ENCODE measurements around the gene SASH1. TPM values are rescaled to one million over a fixed set of nuclear protein-coding genes. Genes with fewer than 3 reads are reported as not detected.

Gene SASH1
- total and polyA plus RNA-seq, 2 experiments from 2014 or later = 69.1 to 99.0 TPM

GRCh38 chr6:148501178-148501590 is 158.5 kb downstream of the SASH1 start:
- 0 to 1% methylated on average over 5 of the region's 5 CpGs for WGBS, 2 experiments (ENCODE audit: low coverage in 1 of 2, low lambda C conversion rate in 2 of 2, missing lambda C conversion rate in 2 of 2)
- peak overlapping the region; percentile 87 for H3K9ac ChIP-seq
- DNase-seq = peak; percentile 99

GRCh38 chr6:148502083-148502772 is 159.6 kb downstream of the SASH1 start:
- TF ChIP-seq EZH2 (IDR thresholded peaks at IDR 0.05; ENCODE audit: insufficient read depth, poor library complexity, severe bottlenecking) (no peak), EZH2phosphoT487 (IDR thresholded peaks at IDR 0.05; ENCODE audit: insufficient read depth, low read depth) (0 out of 2 replicates have a peak, but pooled peaks have one; percentile 23)
- Histone ChIP-seq H3K27me3 (replicated peaks; ENCODE audit: insufficient read depth) (no peaks in the 10 kb centered on the region), H3K4me1 (ENCODE audit: insufficient read depth) (peaks cover 53% of the 10 kb centered on the region), H3K36me3 (ENCODE audit: low read depth) (0 out of 2 replicates have a peak, but pooled peaks cover 7% of the 10 kb centered on the region), H3K9me2 (ENCODE audit: insufficient read depth) (no peaks in the 10 kb centered on the region), H3K27ac (peak overlapping the region; percentile 99), H3K9me3 (ENCODE audit: low read depth) (no peaks in the 10 kb centered on the region), H3K4me2 (ENCODE audit: unreplicated experiment) (peak overlapping the region; percentile 82), H3K79me2 (ENCODE audit: insufficient read depth) (peaks cover 76% of the 10 kb centered on the region), H3F3A (ENCODE audit: insufficient read depth) (peaks cover 62% of the 10 kb centered on the region), H2AFZ (no peak overlapping the region), H3K4me3 (peak overlapping the region; percentile 51), H3K9ac (peak overlapping the region; percentile 87), H4K20me1 (ENCODE audit: insufficient read depth) (no peaks in the 10 kb centered on the region)
- WGBS, 2 experiments (ENCODE audit: low coverage in 1 of 2, low lambda C conversion rate in 2 of 2, missing lambda C conversion rate in 2 of 2) = 16 to 26% methylated on average over 8 of the region's 8 CpGs
- DNase-seq = peak; percentile 83
- in situ Hi-C loops (cut with MboI) = no loop called here

More at GRCh38 chr6:148501178-148501590, 158.5 kb downstream of the SASH1 start:
- no peaks in the 10 kb centered on the region for H3K9me3 ChIP-seq (ENCODE audit: low read depth)
- in situ Hi-C loops (cut with MboI) = no loop called here
- H3K9me2 ChIP-seq (ENCODE audit: insufficient read depth) = no peaks in the 10 kb centered on the region
- peaks cover 68% of the 10 kb centered on the region for H3F3A ChIP-seq (ENCODE audit: insufficient read depth)
- 0 out of 2 replicates have a peak, but pooled peaks cover 7% of the 10 kb centered on the region for H3K36me3 ChIP-seq (ENCODE audit: low read depth)
- H2AFZ ChIP-seq = no peak overlapping the region
- H4K20me1 ChIP-seq (ENCODE audit: insufficient read depth) = no peaks in the 10 kb centered on the region
- peaks cover 62% of the 10 kb centered on the region for H3K4me1 ChIP-seq (ENCODE audit: insufficient read depth)
- H3K79me2 ChIP-seq (ENCODE audit: insufficient read depth) = peaks cover 70% of the 10 kb centered on the region
- H3K4me2 ChIP-seq (ENCODE audit: unreplicated experiment) = peak overlapping the region; percentile 82
- peak overlapping the region; percentile 51 for H3K4me3 ChIP-seq
- TF ChIP-seq EZH2 (IDR thresholded peaks at IDR 0.05; ENCODE audit: insufficient read depth, poor library complexity, severe bottlenecking) = no peak
- TF ChIP-seq EZH2phosphoT487 (IDR thresholded peaks at IDR 0.05; ENCODE audit: insufficient read depth, low read depth) = 0 out of 2 replicates have a peak, but pooled peaks have one; percentile 52
- peak overlapping the region; percentile 99 for H3K27ac ChIP-seq
- no peaks in the 10 kb centered on the region for H3K27me3 ChIP-seq (replicated peaks; ENCODE audit: insufficient read depth)

- Histone ChIP-seq H3K4me3 (no peak overlapping the region), H3K4me2 (ENCODE audit: unreplicated experiment) (peak overlapping the region; percentile 82), H3K27ac (peak overlapping the region; percentile 99), H2AFZ (no peak overlapping the region), H3K9me3 (ENCODE audit: low read depth) (no peaks in the 10 kb centered on the region), H3K9me2 (ENCODE audit: insufficient read depth) (no peaks in the 10 kb centered on the region), H3K79me2 (ENCODE audit: insufficient read depth) (peaks cover 81% of the 10 kb centered on the region), H3K4me1 (ENCODE audit: insufficient read depth) (peaks cover 54% of the 10 kb centered on the region), H4K20me1 (ENCODE audit: insufficient read depth) (no peaks in the 10 kb centered on the region), H3K27me3 (replicated peaks; ENCODE audit: insufficient read depth) (no peaks in the 10 kb centered on the region), H3K9ac (peak overlapping the region; percentile 87), H3F3A (ENCODE audit: insufficient read depth) (peaks cover 62% of the 10 kb centered on the region), H3K36me3 (ENCODE audit: low read depth) (0 out of 2 replicates have a peak, but pooled peaks cover 7% of the 10 kb centered on the region)
- 76 to 81% methylated on average over 6 of the region's 6 CpGs for WGBS, 2 experiments (ENCODE audit: low coverage in 1 of 2, low lambda C conversion rate in 2 of 2, missing lambda C conversion rate in 2 of 2)
- no peak for TF ChIP-seq EZH2phosphoT487 (IDR thresholded peaks at IDR 0.05; ENCODE audit: insufficient read depth, low read depth)
- TF ChIP-seq EZH2 (IDR thresholded peaks at IDR 0.05; ENCODE audit: insufficient read depth, poor library complexity, severe bottlenecking) = no peak
- DNase-seq = no peak
- in situ Hi-C loops (cut with MboI) = no loop called here
Observed at GRCh38 chr6:148502773-148503135, 160.1 kb downstream of the SASH1 start.

- Histone ChIP-seq H3F3A (ENCODE audit: insufficient read depth) (peaks cover 62% of the 10 kb centered on the region), H3K4me2 (ENCODE audit: unreplicated experiment) (no peak overlapping the region), H2AFZ (no peak overlapping the region), H3K36me3 (ENCODE audit: low read depth) (0 out of 2 replicates have a peak, but pooled peaks cover 7% of the 10 kb centered on the region), H3K79me2 (ENCODE audit: insufficient read depth) (peaks cover 80% of the 10 kb centered on the region), H3K4me1 (ENCODE audit: insufficient read depth) (peaks cover 56% of the 10 kb centered on the region), H3K27ac (peak overlapping the region; percentile 99), H3K9me3 (ENCODE audit: low read depth) (no peaks in the 10 kb centered on the region), H4K20me1 (ENCODE audit: insufficient read depth) (no peaks in the 10 kb centered on the region), H3K9ac (peak overlapping the region; percentile 87; the same call in 1 of the 2 replicates), H3K4me3 (no peak overlapping the region), H3K9me2 (ENCODE audit: insufficient read depth) (no peaks in the 10 kb centered on the region), H3K27me3 (replicated peaks; ENCODE audit: insufficient read depth) (no peaks in the 10 kb centered on the region)
- in situ Hi-C loops (cut with MboI) = no loop called here
- TF ChIP-seq EZH2phosphoT487 (IDR thresholded peaks at IDR 0.05; ENCODE audit: insufficient read depth, low read depth) = no peak
- TF ChIP-seq EZH2 (IDR thresholded peaks at IDR 0.05; ENCODE audit: insufficient read depth, poor library complexity, severe bottlenecking) = no peak
- WGBS, 2 experiments (ENCODE audit: low coverage in 1 of 2, low lambda C conversion rate in 2 of 2, missing lambda C conversion rate in 2 of 2) = 30 to 53% methylated on average over 1 of the region's 1 CpG
- no peak for DNase-seq
Observed at GRCh38 chr6:148503703-148504102, 161.1 kb downstream of the SASH1 start.

Measured in GM23248 (cell line).